Measurements from ENCODE around the gene CFAP73. TPM values are rescaled to one million over a fixed set of nuclear protein-coding genes. Genes with fewer than 3 reads are reported as not detected.

The CFAP73 gene
- polyA plus RNA-seq, 1 of the 3 experiments (the other 2 are of a cell fraction), result not detected

- Histone ChIP-seq H3K9me2 (no peaks in the 10 kb centered on the region), H3K27me3 (ENCODE audit: insufficient read depth) (no peaks in the 10 kb centered on the region), H3K4me1 (ENCODE audit: control insufficient read depth in 1 of 2, insufficient read depth in 2 of 2, low read depth in 1 of 2, low read length in 1 of 2) (peaks cover 5 to 6% of the 10 kb centered on the region in 2 experiments; a peak in 2 of 4 replicates), H3K9me3 (0 out of 2 replicates have a peak, but pooled peaks cover 5% of the 10 kb centered on the region), H4K20me1 (ENCODE audit: insufficient read depth) (no peaks in the 10 kb centered on the region), H3K36me3 (replicated peaks in 1 of 2; ENCODE audit: control insufficient read depth in 1 of 2, insufficient read depth in 2 of 2, low read length in 1 of 2) (no peaks in the 10 kb centered on the region), H3K4me2 (no peak overlapping the region), H3F3A (replicated peaks; ENCODE audit: insufficient read depth) (no peaks in the 10 kb centered on the region), H3K4me3 (ENCODE audit: low read depth in 2 of 2, low read length in 1 of 2) (no peak overlapping the region), H2AFZ (ENCODE audit: low read depth) (no peak overlapping the region), H3K9ac (no peak overlapping the region), H3K79me2 (ENCODE audit: insufficient read depth) (no peaks in the 10 kb centered on the region), H3K27ac (ENCODE audit: low read depth in 2 of 2, low read length in 1 of 2) (no peak overlapping the region)
- ChIA-PET CTCF (interaction anchor here (0.7 to 1.3 kb wide), 2 partner anchors 10 to 97 kb away, joined by 4 read pairs; partner anchors contain the start of gene RASAL1), POLR2A (no interaction called here)
- WGBS (ENCODE audit: low lambda C conversion rate), result 82% methylated on average over 12 of the region's 12 CpGs
- TF ChIP-seq TAF1 (IDR thresholded peaks at IDR 0.05; ENCODE audit: borderline replicate concordance, low read depth, low read length) (no peak), IRF3 (IDR thresholded peaks at IDR 0.05; ENCODE audit: low read depth, low read length) (no peak), NRF1 (IDR thresholded peaks at IDR 0.05; ENCODE audit: low read depth, low read length) (no peak), GATA2 (CRISPR knock-in tag; IDR thresholded peaks at IDR 0.05) (no peak), POLR2AphosphoS5 (IDR thresholded peaks at IDR 0.05; ENCODE audit: low read depth, low read length) (no peak), EZH2phosphoT487 (IDR thresholded peaks at IDR 0.05; ENCODE audit: borderline replicate concordance, low read depth) (no peak), USF1 (IDR thresholded peaks at IDR 0.05; ENCODE audit: borderline replicate concordance, low read depth) (no peak), MEF2A (IDR thresholded peaks at IDR 0.05; ENCODE audit: borderline replicate concordance, low read depth) (no peak), FOSL2 (IDR thresholded peaks at IDR 0.05; ENCODE audit: borderline replicate concordance, low read depth) (no peak), ZBTB33 (IDR thresholded peaks at IDR 0.05; ENCODE audit: borderline replicate concordance, low read depth) (no peak), RFX5 (IDR thresholded peaks at IDR 0.05; ENCODE audit: low read length) (no peak), TEAD4 (IDR thresholded peaks at IDR 0.05; ENCODE audit: borderline replicate concordance, insufficient read depth) (no peak), NFIC (IDR thresholded peaks at IDR 0.05; ENCODE audit: borderline replicate concordance) (no peak), MAX (IDR thresholded peaks at IDR 0.05; ENCODE audit: low read depth) (no peak), RXRA (IDR thresholded peaks at IDR 0.05; ENCODE audit: borderline replicate concordance, low read depth) (no peak)
- no peak for DNase-seq
Measured at GRCh38 chr12:113145720-113146551, 3.6 kb upstream of the CFAP73 start.

All from SK-N-SH (cell line).